Mammary epithelial cell (primary cell): ENCODE measurements around the gene SLC6A11.

Source experiments
- EZH2 ChIP-seq: IDR thresholded peaks from 2 replicates; pipeline ENCODE4 v1.6.1; 2012; ENCODE audit warnings: low read length, inconsistent platforms, borderline replicate concordance
- TF ChIP-seq, protein P1 (sequence below), 2 donors: IDR thresholded peaks in 1 of 2; conservative IDR thresholded peaks in 1 of 2; 2 replicates each; pipeline ENCODE4 v1.5.1; 2011 to 2012; ENCODE audit warnings: inconsistent platforms in 2 of 2, low read length in 2 of 2, mild to moderate bottlenecking in 2 of 2, control low read depth in 1 of 2, low read depth in 1 of 2; ENCODE audit not compliant: insufficient read depth in 1 of 2; ENCODE audit errors: extremely low read depth in 1 of 2

DNA sequence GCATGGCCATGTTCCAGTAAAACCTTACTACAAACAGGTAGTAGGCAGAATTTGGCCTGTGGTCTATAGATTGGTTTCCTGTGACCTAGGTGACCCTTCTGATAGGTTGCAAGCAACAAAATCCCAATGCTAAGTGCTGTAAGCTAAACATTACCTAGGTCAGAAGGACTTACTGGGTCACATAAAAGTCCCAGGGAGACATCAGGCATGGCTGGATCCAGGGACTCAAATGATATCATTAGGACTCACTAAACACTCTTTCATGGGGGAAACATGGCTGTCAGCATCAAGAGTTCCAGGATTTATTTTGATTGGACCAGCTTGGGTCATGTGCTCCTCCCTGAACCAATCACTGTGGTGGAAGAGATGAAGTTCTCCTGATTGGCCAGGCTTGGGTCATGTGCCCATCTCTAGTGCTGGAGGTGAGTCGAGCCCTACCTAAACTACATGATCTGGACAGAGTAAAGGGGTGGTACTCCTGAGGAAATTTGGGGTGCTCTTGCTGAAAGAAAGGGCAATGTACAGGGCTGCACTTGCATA, 159.7 kb downstream of the SLC6A11 start:
- TF ChIP-seq, protein P1, sequence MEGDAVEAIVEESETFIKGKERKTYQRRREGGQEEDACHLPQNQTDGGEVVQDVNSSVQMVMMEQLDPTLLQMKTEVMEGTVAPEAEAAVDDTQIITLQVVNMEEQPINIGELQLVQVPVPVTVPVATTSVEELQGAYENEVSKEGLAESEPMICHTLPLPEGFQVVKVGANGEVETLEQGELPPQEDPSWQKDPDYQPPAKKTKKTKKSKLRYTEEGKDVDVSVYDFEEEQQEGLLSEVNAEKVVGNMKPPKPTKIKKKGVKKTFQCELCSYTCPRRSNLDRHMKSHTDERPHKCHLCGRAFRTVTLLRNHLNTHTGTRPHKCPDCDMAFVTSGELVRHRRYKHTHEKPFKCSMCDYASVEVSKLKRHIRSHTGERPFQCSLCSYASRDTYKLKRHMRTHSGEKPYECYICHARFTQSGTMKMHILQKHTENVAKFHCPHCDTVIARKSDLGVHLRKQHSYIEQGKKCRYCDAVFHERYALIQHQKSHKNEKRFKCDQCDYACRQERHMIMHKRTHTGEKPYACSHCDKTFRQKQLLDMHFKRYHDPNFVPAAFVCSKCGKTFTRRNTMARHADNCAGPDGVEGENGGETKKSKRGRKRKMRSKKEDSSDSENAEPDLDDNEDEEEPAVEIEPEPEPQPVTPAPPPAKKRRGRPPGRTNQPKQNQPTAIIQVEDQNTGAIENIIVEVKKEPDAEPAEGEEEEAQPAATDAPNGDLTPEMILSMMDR (conservative IDR thresholded peaks at IDR 0.05 in 1 of 2, IDR thresholded peaks at IDR 0.05 in 1 of 2; ENCODE audit: extremely low read depth in 1 of 2, insufficient read depth in 1 of 2, low read depth in 1 of 2, low read length in 2 of 2), result no peak
- no peak for TF ChIP-seq EZH2
